Fibroblast of skin of right quadriceps (primary cell): ENCODE results near the gene PAK1.

Experiments
- DNase-seq: peaks from one replicate; pipeline ENCODE4 v3.0.0-alpha.2; 2013

PAK1 gene

DNA sequence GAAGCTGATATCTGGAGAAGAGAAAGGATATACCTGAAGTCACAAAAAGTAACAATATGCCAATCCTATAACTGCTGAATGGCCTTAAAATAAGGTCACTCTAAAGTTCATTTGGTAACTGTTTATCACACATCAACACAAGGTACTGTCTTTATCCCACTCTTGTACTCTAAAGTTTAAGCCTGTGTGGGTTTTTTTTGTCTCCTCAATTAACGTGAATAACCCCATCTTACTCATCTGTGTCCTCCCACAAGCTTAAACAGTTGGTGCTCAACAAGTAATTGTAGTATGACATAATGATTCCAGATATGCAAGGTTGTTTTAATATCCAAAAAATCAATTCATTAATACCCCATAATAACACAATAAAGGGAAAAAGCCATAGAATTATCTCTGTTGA, 42.1 kb downstream of the PAK1 start:
- no peak for DNase-seq

- no peak for DNase-seq
Observed at GRCh38 chr11:77428598-77428997, 45.3 kb downstream of the PAK1 start.

DNA sequence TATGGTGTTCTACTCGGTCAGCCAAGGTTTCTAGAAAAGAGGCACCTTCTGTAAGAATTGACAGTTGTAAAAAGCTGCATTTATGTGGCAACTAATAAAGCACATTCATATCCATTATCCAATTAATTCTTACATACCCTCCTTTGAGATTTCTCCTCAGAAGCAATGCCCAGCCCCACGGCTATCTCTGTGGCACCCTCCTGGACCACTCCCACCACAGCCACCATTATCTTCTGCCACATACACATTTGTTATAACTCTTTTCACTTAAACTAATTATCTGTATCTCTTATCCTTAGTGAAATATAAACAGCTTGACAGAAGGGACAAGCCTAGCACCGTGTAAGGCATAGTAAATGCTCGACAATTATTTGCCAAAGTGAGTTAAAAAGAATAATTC, 48.5 kb downstream of the PAK1 start:
- DNase-seq: no peak

GRCh38 chr11:77424644-77425043, 49.2 kb downstream of the PAK1 start:
- no peak for DNase-seq

- DNase-seq: no peak
Observed at GRCh38 chr11:77423624-77424023, 50.3 kb downstream of the PAK1 start.

DNA sequence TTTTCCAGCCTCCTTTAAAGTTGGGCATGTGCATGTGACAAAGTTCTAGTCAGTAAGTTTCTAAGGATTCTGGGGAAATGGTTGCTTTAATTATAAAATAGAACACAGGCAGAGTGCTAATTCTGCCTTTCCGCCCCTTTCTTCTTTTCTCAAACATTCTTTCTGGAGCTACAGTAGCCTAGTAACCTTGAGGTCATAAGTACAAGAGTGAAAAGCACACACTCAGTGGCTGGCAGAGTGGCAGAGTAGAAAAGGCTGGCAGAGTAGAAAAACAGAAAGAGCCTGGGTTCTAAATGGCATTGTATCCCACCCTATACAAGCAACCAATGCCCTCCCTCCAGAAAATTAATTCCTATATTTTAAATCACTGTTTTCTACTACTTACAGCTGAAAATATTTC, 51.2 kb downstream of the PAK1 start:
- no peak for DNase-seq

DNA sequence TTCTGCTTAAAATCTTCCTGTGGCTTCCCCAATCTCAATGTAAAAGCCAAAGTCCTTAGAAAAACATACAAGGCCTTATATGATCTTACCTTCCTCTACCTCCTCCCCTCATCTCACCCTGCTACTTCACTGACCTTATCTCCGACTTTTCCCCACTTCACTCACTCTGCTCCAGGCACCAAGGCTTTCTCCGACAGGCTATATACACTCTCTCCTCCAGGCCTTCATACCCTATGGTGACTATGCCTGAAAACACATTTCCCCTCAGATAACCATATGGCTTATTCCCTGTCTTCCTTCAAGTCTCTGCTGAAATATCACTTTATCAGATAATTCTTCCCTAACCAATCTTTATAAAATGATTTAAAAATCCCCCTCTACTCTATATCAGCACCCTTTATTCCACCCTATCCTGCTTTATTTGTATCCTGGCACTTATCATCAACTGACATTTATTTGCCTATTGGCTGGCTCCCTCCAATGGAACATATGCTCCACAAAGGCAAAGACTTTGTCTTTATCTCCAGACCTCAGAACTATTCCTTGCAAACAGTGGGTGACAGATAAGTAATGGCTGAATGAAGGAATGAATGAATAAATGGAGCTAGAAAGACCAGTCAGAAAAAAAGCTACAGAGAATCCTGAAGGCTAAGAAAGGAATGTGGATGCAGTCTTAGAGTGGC, 52.7 kb downstream of the PAK1 start:
- no peak for DNase-seq

- no peak for DNase-seq
Observed at GRCh38 chr11:77418971-77419597, 54.8 kb downstream of the PAK1 start.

DNA sequence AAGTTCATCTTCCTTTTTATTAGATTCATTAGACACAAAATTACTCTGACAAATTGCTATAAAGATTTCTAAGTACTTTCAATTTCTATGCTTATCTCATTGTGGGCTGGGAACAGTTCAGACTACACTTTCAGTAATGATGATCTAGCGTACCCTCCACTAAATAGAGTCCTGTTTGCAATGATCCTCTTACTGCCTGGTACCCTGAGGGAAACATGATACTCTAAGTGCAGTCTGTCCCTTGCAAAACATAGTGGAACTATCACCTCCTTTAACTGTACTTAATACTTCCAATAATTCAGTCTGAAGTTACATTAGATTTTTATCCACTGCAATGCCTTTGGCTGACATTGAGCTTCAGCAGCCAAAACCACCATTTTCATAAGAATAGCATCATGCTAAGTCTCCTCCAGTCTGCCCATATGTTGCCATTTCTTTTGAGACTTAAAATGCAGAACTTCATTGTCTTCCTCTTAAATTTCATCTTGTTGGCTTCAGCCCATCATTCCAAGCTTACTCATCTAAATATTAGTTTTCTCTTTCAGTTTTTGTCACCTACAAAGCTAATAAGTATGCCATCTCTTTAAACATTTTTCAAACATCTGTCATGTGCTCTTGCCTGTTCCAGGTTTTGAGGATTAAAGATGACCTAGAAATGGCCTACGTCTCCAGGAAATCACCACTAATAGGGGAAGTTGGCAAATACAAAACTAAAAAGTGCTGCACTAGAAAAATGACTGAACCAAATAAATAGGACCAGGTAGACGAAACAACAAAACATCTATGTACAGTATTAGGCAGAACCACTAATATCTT, 55.5 kb downstream of the PAK1 start:
- no peak for DNase-seq

- no peak for DNase-seq
Observed at GRCh38 chr11:77416357-77416756, 57.5 kb downstream of the PAK1 start.

DNA sequence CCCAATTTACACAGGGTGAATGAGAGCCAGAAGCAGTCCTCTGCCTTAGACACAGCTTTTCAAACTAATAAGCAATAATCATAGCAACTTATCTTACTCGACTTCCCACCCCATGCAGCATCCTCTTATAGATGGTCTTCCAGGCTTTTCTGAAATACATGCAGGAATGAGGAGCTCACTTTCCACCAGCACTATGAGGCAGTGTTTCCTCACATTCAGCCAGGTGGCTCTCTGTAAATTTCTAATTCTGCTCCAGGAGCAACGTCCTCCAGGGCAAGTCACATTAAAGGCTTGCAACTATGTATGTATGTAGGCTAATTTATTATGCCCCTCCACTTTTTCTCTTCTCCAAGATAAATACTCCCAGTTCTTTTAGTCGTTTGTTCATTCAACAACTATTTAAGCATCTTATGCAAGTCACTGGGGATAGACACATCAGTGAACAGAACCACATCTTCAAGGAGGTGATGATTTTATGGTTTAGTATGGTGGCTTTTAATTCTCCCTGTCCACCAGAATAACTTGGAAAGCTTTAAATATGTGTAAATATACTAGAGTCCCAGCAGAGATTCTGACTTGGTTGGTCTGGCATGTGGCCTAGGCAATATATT, 59.9 kb downstream of the PAK1 start:
- DNase-seq: peak; percentile 43

DNA sequence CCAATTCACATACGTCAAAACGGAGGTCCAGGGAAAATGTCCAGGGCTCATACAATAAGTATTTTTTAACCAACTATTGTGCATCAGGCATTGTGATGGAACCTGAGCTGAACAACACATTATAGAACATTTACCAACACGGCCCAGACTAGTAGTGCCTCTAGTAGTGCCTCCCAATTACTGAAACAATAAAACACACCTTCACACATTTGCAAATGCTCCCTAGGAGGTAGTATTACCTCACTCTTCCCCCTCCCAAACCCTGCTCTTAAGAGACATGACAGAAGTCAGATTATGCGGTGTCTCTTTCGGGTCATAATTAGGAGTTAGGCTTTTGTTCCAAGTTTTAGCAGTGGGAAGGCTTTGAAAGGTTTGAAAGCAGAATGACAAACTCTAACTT, 61.1 kb downstream of the PAK1 start:
- DNase-seq: no peak

GRCh38 chr11:77411717-77412441, 62.0 kb downstream of the PAK1 start:
- DNase-seq: peak; percentile 86

GRCh38 chr11:77411137-77411707, 62.7 kb downstream of the PAK1 start:
- peak; percentile 10 for DNase-seq

GRCh38 chr11:77410076-77410827, 63.6 kb downstream of the PAK1 start:
- DNase-seq: no peak

DNA sequence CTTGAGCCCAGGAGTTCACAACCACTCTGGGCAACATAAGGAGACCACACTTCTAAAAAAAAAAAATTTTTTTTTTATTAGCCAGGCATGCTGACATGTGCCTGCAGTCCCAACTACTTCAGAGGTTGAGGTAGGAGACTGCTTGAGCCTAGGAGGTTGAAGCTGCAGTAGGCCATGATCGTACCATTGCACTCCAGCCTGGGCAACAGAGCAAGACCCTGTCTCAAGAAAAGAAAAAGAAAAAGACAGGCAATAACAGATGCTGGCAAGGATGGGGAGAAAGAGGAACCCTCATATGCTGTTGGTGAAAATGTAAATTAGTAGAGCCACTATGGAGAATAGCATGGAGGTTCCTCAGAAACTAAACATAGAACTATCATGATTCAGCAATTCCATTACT, 64.8 kb downstream of the PAK1 start:
- DNase-seq: no peak

- peak; percentile 86 for DNase-seq
Observed at GRCh38 chr11:77407613-77408012, 66.3 kb downstream of the PAK1 start.

DNA sequence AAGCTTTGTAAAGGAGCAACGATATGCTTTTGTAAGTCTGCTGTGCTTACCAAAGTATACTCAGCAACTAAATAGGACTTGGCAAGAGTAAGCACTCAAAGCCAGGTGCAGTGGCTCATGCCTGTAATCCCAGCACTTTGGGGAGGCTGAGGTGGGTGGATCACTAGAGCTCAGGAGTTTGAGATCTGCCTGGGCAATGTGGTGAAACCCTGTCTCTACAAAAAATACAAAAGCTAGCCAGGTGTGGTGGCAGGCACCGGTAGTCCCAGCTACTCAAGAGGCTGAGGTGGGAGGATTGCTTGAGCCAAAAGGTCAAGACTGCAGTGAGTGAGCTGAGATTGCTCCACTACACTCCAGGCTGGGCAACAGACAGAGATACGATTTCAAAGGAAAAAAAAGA, 67.5 kb downstream of the PAK1 start:
- DNase-seq: no peak

DNA sequence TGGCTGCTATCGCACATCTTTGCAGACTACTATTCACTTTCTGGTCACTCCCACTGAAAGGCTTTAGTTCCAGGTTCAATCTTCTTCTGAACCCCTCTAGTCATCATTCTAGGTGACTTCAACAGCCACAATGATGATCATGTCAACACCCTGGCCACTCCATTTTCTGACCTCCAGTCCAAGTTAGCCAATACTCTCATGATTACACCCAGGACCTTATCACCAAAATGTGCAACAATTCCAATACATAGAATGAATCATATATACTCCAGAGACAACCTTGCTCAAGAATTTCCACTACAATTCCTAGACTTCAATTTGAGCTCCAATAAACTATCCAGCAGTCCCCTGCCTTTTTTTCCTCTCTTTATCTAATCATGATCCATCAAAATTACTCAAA, 70.7 kb downstream of the PAK1 start:
- no peak for DNase-seq

DNA sequence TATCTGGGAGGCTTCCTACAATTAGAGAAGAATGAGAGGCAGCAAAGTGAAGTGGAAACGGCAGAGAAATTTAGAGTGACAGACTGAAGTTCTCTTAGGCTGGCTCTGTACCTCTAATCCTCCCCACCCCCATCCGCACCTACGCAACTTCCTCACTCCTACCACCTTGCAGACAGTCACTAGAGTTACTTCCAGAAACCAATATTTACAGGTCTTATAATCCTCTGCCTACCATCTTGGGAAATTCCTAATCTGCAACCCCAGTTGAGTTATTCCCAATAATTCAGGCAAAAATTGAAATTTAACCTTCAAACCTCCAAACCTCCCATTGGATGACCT, 71.7 kb downstream of the PAK1 start:
- DNase-seq: no peak

- DNase-seq: no peak
Observed at GRCh38 chr11:77401486-77402217, 72.2 kb downstream of the PAK1 start.
